GM23338 (cell line): ENCODE data around the gene B4GALT1. TPM values are rescaled to one million over a fixed set of nuclear protein-coding genes. Genes with fewer than 3 reads are reported as not detected.

ENCODE experiments used
- ATAC-seq: fragments of 200-7000 bp; cut with Tn5 transposase; 3 replicates; pipeline ENCODE4 v1.9.1; 2020
- DNase-seq: peaks from one replicate; pipeline ENCODE4 v3.0.0-alpha.2; 2015; ENCODE audit warnings: low spot score
- H2AFZ ChIP-seq: fragments of 200-600 bp; sonication (generic); 2 replicates; pipeline ENCODE4 v1.8.0; 2016; ENCODE audit warnings: antibody characterized with exemption, mild to moderate bottlenecking, moderate library complexity
- H3F3A ChIP-seq: fragments of 200-600 bp; sonication (generic); replicated peaks from 2 replicates; pipeline ENCODE4 v1.8.0; 2017; ENCODE audit warnings: antibody characterized with exemption, mixed run types, low read depth
- H3K27ac ChIP-seq: fragments of 200-600 bp; sonication (generic); 2 replicates; pipeline ENCODE4 v1.6.1; 2016; ENCODE audit warnings: low read depth
- H3K27me3 ChIP-seq: fragments of 200-600 bp; sonication (generic); 2 replicates; pipeline ENCODE4 v1.8.0; 2016; ENCODE audit warnings: mild to moderate bottlenecking, mixed run types, moderate library complexity; ENCODE audit not compliant: insufficient read depth
- H3K36me3 ChIP-seq: fragments of 200-600 bp; sonication (generic); 2 replicates; pipeline ENCODE4 v1.8.0; 2016; ENCODE audit warnings: mild to moderate bottlenecking; ENCODE audit not compliant: insufficient read depth
- H3K4me1 ChIP-seq: fragments of 200-600 bp; sonication (generic); 2 replicates; pipeline ENCODE4 v1.8.0; 2016; ENCODE audit warnings: mild to moderate bottlenecking, moderate library complexity; ENCODE audit not compliant: insufficient read depth
- H3K4me2 ChIP-seq: fragments of 200-600 bp; sonication (generic); 2 replicates; pipeline ENCODE4 v1.7.1; 2017; ENCODE audit warnings: mixed run types
- H3K4me3 ChIP-seq: fragments of 200-600 bp; sonication (generic); 2 replicates; pipeline ENCODE4 v1.6.1; 2016; ENCODE audit warnings: mixed run types
- H3K79me2 ChIP-seq: fragments of 200-600 bp; sonication (generic); replicated peaks from 2 replicates; pipeline ENCODE4 v1.8.0; 2017; ENCODE audit warnings: mild to moderate bottlenecking; ENCODE audit not compliant: insufficient read depth
- H3K9me2 ChIP-seq: fragments of 200-600 bp; sonication (generic); 2 replicates; pipeline ENCODE4 v1.8.0; 2017; ENCODE audit not compliant: insufficient read depth
- H4K20me1 ChIP-seq: fragments of 200-600 bp; sonication (generic); replicated peaks from 2 replicates; pipeline ENCODE4 v1.8.0; 2017; ENCODE audit warnings: mild to moderate bottlenecking; ENCODE audit not compliant: insufficient read depth
- H3K27ac Mint-ChIP-seq: 2 replicates; pipeline ENCODE4 v1.8.0; 2020; ENCODE audit warnings: inconsistent platforms, mild to moderate bottlenecking, moderate library complexity, mixed read lengths
- H3K27me3 Mint-ChIP-seq: 3 replicates; pipeline ENCODE4 v1.8.0; 2022; ENCODE audit warnings: low read depth, mild to moderate bottlenecking, moderate library complexity, mixed read lengths, inconsistent platforms; ENCODE audit not compliant: insufficient read depth, poor library complexity
- H3K36me3 Mint-ChIP-seq: 3 replicates; pipeline ENCODE4 v1.8.0; 2021; ENCODE audit warnings: low read depth, mild to moderate bottlenecking, inconsistent platforms, moderate library complexity, mixed read lengths
- H3K4me1 Mint-ChIP-seq: 3 replicates; pipeline ENCODE4 v1.8.0; 2020; ENCODE audit warnings: mild to moderate bottlenecking, inconsistent platforms, mixed read lengths
- H3K4me3 Mint-ChIP-seq: 3 replicates; pipeline ENCODE4 v1.8.0; 2021; ENCODE audit warnings: moderate library complexity, mild to moderate bottlenecking, inconsistent platforms, mixed read lengths
- H3K9me3 Mint-ChIP-seq: 3 replicates; pipeline ENCODE4 v1.8.0; 2020; ENCODE audit warnings: moderate library complexity, mild to moderate bottlenecking, inconsistent platforms, mixed read lengths
- CREB1 ChIP-seq: fragments of 250-450 bp; sonication (Bioruptor Pico); IDR thresholded peaks from 2 replicates; pipeline ENCODE4 v1.5.0; 2020; ENCODE audit warnings: low read depth, mild to moderate bottlenecking, moderate library complexity
- EZH2 ChIP-seq: fragments of 200-600 bp; sonication (generic); IDR thresholded peaks from one replicate; pipeline ENCODE4 v1.8.0; 2017; ENCODE audit warnings: antibody characterized with exemption, mild to moderate bottlenecking, low read depth; ENCODE audit not compliant: unreplicated experiment
- EZH2phosphoT487 ChIP-seq: fragments of 200-600 bp; sonication (generic); IDR thresholded peaks from one replicate; pipeline ENCODE4 v1.8.1; 2018; ENCODE audit warnings: antibody characterized with exemption; ENCODE audit not compliant: unreplicated experiment
- JUNB ChIP-seq: IDR thresholded peaks from one replicate; pipeline ENCODE4 v1.6.1; 2016; ENCODE audit warnings: antibody characterized with exemption; ENCODE audit not compliant: unreplicated experiment
- NANOG ChIP-seq: IDR thresholded peaks from 2 replicates; pipeline ENCODE4 v1.6.1; 2016; ENCODE audit warnings: antibody characterized with exemption, borderline replicate concordance
- POLR2AphosphoS5 ChIP-seq: IDR thresholded peaks from 2 replicates; pipeline ENCODE4 v1.6.1; 2016; ENCODE audit warnings: antibody characterized with exemption, low read depth
- ZNF114 ChIP-seq: fragments of 250-450 bp; sonication (Bioruptor Pico); IDR thresholded peaks from 2 replicates; pipeline ENCODE4 v1.5.0; 2020; ENCODE audit warnings: mild to moderate bottlenecking, moderate library complexity
- ZNF331 ChIP-seq: fragments of 250-450 bp; sonication (Bioruptor Pico); IDR thresholded peaks from 2 replicates; pipeline ENCODE4 v1.5.0; 2020; ENCODE audit warnings: low read depth, mild to moderate bottlenecking, moderate library complexity
- polyA plus RNA-seq: library from polyadenylated mRNA; unstranded; fragments of >200 nt; fragmentation: Nextera tagmentation; extraction: Ambion mirVana; gene quantifications from 2 replicates; pipeline ENCODE4 v1.2.1, GENCODE V29; 2016
- total RNA-seq: library from RNA; depleted of rRNA; stranded (reverse); fragments of >200 nt; shearing (Covaris generic); gene quantifications from 2 replicates; pipeline ENCODE4 v1.2.3, GENCODE V29; 2014
- TF ChIP-seq, protein P1 (sequence below): fragments of 250-450 bp; sonication (Bioruptor Pico); IDR thresholded peaks from 2 replicates; pipeline ENCODE4 v1.5.0; 2020; ENCODE audit warnings: mild to moderate bottlenecking, moderate library complexity
- TF ChIP-seq, protein P2 (sequence below): IDR thresholded peaks from 2 replicates; pipeline ENCODE4 v1.6.1; 2016; ENCODE audit warnings: antibody characterized with exemption
- TF ChIP-seq, protein P3 (sequence below), 2 experiments: fragments of 200-600 bp in 1 of 2; sonication (generic) in 1 of 2; conservative IDR thresholded peaks; 2 replicates each; pipeline versions ENCODE4 v1.5.1 to v1.6.1; 2016 to 2017; ENCODE audit warnings: antibody characterized with exemption in 2 of 2, low read depth in 2 of 2, mild to moderate bottlenecking in 2 of 2, moderate library complexity in 1 of 2
- TF ChIP-seq, protein P4 (sequence below): IDR thresholded peaks from one replicate; pipeline ENCODE4 v1.6.1; 2018; ENCODE audit warnings: antibody characterized with exemption; ENCODE audit not compliant: unreplicated experiment

B4GALT1 gene
- total and polyA plus RNA-seq, 2 experiments from 2014 or later: 6.3 to 15.8 TPM

DNA sequence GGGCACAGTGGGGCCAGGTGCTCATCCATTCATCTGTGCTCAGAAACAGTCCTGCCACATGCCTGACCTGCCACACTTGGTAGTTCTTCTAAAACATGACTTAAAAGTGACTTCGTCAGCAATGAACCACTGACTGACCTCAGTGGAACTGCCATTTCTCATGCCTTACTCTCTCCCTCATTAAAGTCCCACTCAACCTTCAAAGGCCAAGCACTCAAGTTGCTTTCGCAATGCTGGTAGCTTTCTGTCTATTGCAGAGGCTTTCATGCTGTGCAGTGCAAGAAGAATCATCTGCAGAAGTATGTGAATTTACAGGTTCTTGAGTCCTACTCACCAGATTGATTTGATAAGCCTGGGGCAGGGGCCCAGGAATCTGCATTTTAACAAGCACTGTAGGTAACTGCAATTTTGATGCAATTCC, 23.9 kb downstream of the B4GALT1 start (continued):
- TF ChIP-seq, protein P1, sequence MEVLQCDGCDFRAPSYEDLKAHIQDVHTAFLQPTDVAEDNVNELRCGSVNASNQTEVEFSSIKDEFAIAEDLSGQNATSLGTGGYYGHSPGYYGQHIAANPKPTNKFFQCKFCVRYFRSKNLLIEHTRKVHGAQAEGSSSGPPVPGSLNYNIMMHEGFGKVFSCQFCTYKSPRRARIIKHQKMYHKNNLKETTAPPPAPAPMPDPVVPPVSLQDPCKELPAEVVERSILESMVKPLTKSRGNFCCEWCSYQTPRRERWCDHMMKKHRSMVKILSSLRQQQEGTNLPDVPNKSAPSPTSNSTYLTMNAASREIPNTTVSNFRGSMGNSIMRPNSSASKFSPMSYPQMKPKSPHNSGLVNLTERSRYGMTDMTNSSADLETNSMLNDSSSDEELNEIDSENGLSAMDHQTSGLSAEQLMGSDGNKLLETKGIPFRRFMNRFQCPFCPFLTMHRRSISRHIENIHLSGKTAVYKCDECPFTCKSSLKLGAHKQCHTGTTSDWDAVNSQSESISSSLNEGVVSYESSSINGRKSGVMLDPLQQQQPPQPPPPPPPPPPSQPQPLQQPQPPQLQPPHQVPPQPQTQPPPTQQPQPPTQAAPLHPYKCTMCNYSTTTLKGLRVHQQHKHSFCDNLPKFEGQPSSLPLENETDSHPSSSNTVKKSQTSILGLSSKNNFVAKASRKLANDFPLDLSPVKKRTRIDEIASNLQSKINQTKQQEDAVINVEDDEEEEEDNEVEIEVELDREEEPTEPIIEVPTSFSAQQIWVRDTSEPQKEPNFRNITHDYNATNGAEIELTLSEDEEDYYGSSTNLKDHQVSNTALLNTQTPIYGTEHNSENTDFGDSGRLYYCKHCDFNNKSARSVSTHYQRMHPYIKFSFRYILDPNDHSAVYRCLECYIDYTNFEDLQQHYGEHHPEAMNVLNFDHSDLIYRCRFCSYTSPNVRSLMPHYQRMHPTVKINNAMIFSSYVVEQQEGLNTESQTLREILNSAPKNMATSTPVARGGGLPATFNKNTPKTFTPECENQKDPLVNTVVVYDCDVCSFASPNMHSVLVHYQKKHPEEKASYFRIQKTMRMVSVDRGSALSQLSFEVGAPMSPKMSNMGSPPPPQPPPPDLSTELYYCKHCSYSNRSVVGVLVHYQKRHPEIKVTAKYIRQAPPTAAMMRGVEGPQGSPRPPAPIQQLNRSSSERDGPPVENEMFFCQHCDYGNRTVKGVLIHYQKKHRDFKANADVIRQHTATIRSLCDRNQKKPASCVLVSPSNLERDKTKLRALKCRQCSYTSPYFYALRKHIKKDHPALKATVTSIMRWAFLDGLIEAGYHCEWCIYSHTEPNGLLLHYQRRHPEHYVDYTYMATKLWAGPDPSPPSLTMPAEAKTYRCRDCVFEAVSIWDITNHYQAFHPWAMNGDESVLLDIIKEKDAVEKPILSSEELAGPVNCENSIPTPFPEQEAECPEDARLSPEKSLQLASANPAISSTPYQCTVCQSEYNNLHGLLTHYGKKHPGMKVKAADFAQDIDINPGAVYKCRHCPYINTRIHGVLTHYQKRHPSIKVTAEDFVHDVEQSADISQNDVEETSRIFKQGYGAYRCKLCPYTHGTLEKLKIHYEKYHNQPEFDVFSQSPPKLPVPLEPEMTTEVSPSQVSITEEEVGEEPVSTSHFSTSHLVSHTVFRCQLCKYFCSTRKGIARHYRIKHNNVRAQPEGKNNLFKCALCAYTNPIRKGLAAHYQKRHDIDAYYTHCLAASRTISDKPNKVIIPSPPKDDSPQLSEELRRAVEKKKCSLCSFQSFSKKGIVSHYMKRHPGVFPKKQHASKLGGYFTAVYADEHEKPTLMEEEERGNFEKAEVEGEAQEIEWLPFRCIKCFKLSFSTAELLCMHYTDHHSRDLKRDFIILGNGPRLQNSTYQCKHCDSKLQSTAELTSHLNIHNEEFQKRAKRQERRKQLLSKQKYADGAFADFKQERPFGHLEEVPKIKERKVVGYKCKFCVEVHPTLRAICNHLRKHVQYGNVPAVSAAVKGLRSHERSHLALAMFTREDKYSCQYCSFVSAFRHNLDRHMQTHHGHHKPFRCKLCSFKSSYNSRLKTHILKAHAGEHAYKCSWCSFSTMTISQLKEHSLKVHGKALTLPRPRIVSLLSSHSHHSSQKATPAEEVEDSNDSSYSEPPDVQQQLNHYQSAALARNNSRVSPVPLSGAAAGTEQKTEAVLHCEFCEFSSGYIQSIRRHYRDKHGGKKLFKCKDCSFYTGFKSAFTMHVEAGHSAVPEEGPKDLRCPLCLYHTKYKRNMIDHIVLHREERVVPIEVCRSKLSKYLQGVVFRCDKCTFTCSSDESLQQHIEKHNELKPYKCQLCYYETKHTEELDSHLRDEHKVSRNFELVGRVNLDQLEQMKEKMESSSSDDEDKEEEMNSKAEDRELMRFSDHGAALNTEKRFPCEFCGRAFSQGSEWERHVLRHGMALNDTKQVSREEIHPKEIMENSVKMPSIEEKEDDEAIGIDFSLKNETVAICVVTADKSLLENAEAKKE (CRISPR knock-in tag): no peak

DNA sequence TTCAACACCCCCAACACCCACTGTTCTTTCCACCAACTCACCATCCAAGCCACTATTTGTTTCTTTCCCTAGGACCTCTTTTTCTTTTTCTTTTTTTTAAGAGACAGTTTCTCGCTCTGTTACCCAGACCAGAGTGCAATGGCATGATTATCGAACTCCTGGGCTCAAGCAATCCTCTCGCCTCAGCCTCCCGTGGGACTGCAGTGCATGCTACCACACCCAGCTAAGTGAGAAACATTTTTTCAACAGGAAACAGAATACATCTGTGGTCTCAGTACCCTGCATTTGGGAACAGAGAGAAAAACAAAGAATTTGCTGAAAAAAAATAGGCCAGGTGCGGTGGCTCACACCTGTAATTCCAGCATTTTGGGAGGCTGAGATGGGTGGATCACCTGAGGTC, 24.6 kb downstream of the B4GALT1 start:
- peaks cover 10% of the 10 kb centered on the region for H3K4me1 Mint-ChIP-seq
- H3F3A ChIP-seq: no peaks in the 10 kb centered on the region
- TF ChIP-seq, protein P2, sequence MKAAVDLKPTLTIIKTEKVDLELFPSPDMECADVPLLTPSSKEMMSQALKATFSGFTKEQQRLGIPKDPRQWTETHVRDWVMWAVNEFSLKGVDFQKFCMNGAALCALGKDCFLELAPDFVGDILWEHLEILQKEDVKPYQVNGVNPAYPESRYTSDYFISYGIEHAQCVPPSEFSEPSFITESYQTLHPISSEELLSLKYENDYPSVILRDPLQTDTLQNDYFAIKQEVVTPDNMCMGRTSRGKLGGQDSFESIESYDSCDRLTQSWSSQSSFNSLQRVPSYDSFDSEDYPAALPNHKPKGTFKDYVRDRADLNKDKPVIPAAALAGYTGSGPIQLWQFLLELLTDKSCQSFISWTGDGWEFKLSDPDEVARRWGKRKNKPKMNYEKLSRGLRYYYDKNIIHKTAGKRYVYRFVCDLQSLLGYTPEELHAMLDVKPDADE: no peak
- TF ChIP-seq NANOG (no peak), EZH2phosphoT487 (no peak), ZNF331 (CRISPR knock-in tag) (no peak), EZH2 (no peak), ZNF114 (CRISPR knock-in tag) (no peak), JUNB (no peak), CREB1 (CRISPR knock-in tag) (no peak), POLR2AphosphoS5 (no peak)
- TF ChIP-seq, protein P3, sequence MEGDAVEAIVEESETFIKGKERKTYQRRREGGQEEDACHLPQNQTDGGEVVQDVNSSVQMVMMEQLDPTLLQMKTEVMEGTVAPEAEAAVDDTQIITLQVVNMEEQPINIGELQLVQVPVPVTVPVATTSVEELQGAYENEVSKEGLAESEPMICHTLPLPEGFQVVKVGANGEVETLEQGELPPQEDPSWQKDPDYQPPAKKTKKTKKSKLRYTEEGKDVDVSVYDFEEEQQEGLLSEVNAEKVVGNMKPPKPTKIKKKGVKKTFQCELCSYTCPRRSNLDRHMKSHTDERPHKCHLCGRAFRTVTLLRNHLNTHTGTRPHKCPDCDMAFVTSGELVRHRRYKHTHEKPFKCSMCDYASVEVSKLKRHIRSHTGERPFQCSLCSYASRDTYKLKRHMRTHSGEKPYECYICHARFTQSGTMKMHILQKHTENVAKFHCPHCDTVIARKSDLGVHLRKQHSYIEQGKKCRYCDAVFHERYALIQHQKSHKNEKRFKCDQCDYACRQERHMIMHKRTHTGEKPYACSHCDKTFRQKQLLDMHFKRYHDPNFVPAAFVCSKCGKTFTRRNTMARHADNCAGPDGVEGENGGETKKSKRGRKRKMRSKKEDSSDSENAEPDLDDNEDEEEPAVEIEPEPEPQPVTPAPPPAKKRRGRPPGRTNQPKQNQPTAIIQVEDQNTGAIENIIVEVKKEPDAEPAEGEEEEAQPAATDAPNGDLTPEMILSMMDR (conservative IDR thresholded peaks at IDR 0.05; ENCODE audit: low read depth in 2 of 2): no peak
- TF ChIP-seq, protein P4, sequence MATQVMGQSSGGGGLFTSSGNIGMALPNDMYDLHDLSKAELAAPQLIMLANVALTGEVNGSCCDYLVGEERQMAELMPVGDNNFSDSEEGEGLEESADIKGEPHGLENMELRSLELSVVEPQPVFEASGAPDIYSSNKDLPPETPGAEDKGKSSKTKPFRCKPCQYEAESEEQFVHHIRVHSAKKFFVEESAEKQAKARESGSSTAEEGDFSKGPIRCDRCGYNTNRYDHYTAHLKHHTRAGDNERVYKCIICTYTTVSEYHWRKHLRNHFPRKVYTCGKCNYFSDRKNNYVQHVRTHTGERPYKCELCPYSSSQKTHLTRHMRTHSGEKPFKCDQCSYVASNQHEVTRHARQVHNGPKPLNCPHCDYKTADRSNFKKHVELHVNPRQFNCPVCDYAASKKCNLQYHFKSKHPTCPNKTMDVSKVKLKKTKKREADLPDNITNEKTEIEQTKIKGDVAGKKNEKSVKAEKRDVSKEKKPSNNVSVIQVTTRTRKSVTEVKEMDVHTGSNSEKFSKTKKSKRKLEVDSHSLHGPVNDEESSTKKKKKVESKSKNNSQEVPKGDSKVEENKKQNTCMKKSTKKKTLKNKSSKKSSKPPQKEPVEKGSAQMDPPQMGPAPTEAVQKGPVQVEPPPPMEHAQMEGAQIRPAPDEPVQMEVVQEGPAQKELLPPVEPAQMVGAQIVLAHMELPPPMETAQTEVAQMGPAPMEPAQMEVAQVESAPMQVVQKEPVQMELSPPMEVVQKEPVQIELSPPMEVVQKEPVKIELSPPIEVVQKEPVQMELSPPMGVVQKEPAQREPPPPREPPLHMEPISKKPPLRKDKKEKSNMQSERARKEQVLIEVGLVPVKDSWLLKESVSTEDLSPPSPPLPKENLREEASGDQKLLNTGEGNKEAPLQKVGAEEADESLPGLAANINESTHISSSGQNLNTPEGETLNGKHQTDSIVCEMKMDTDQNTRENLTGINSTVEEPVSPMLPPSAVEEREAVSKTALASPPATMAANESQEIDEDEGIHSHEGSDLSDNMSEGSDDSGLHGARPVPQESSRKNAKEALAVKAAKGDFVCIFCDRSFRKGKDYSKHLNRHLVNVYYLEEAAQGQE: no peak

More for the DNA sequence above, 24.6 kb downstream of the B4GALT1 start:
- DNase-seq (no peak), ATAC-seq (no peak)
- Histone ChIP-seq H3K27me3 (no peaks in the 10 kb centered on the region), H4K20me1 (no peaks in the 10 kb centered on the region; the same call in 1 of the 2 replicates), H3K4me2 (no peak overlapping the region), H3K27ac (no peak overlapping the region), H3K36me3 (no peaks in the 10 kb centered on the region), H3K9me2 (no peaks in the 10 kb centered on the region), H2AFZ (no peak overlapping the region), H3K4me3 (no peak overlapping the region), H3K4me1 (no peaks in the 10 kb centered on the region), H3K79me2 (peaks cover 7% of the 10 kb centered on the region; the same call in 1 of the 2 replicates)
- H3K27ac Mint-ChIP-seq: no peak overlapping the region
- H3K27me3 Mint-ChIP-seq: peaks cover 3% of the 10 kb centered on the region
- H3K9me3 Mint-ChIP-seq: no peaks in the 10 kb centered on the region
- H3K4me3 Mint-ChIP-seq: no peak overlapping the region
- H3K36me3 Mint-ChIP-seq: no peaks in the 10 kb centered on the region
